ENCODE data around the gene SYNE1.

DNA sequence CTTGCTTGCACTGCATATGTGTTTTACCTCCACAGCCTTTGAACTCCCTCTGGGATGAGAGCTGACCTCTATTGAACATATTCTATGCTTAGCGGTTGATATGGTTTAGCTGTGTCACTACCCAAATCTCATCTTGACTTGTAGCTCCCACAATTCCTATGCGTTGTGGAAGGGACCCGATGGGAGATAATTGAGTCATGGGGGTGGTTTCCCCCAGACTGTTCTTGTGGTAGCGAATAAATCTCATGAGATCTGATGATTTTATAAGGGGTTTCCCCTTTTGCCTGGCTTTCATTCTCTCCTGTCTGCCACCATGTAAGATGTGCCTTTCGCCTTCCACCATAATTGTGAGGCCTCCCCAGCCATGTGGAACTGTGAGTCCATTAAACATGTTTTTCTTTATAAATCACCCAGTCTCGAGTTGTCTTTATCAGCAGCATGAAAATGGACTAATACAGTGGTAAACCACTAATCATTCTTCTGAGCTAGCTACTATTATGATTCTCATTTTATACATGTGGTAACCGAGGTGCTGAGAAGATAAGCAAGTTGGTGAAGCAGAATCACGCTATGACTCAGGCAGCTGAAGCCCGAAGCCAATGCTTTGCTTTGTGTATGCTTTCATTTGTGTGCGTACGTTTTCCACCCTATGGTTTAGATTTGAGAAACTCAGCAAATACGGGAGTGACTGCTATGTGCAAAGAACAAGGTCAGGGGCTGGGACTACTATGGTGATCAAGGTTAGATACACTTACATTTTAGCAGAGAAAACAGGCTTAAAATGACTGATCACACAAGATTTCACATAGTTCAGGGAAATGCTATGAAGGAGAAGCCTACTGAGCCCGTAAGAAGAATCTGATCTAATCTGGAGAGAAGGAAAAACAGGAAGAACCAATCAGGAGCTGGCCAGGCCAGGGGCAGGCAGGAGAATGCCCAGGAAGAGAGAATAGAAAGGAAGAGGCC lies 466.2 kb downstream of the SYNE1 start:
- TF ChIP-seq, protein P1, sequence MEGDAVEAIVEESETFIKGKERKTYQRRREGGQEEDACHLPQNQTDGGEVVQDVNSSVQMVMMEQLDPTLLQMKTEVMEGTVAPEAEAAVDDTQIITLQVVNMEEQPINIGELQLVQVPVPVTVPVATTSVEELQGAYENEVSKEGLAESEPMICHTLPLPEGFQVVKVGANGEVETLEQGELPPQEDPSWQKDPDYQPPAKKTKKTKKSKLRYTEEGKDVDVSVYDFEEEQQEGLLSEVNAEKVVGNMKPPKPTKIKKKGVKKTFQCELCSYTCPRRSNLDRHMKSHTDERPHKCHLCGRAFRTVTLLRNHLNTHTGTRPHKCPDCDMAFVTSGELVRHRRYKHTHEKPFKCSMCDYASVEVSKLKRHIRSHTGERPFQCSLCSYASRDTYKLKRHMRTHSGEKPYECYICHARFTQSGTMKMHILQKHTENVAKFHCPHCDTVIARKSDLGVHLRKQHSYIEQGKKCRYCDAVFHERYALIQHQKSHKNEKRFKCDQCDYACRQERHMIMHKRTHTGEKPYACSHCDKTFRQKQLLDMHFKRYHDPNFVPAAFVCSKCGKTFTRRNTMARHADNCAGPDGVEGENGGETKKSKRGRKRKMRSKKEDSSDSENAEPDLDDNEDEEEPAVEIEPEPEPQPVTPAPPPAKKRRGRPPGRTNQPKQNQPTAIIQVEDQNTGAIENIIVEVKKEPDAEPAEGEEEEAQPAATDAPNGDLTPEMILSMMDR (IDR thresholded peaks at IDR 0.05 in 4 of 5, conservative IDR thresholded peaks at IDR 0.05 in 1 of 5): no peak
- TF ChIP-seq POLR2A (IDR thresholded peaks at IDR 0.05): no peak
